ENCODE results near the gene PRELID1. TPM values are rescaled to one million over a fixed set of nuclear protein-coding genes. Genes with fewer than 3 reads are reported as not detected.

Gene PRELID1
- total and polyA plus RNA-seq, 10 of the 15 experiments (the other 5 are each of a cell fraction or from before 2014, with no cell fraction given), result 30.9 to 584 (median 254) TPM

- WGBS (ENCODE audit: insufficient coverage, insufficient replicate concordance, low lambda C conversion rate, missing lambda C conversion rate), result 92% methylated on average over 7 of the region's 7 CpGs
- Histone ChIP-seq H2AFZ (ENCODE audit: control insufficient read depth, low read depth, low read length) (no peak overlapping the region), H3K9ac (ENCODE audit: control insufficient read depth, insufficient read depth, low read length) (no peak overlapping the region), H3K27ac (ENCODE audit: control insufficient read depth, insufficient read depth) (no peak overlapping the region), H3K4me1 (ENCODE audit: control insufficient read depth, insufficient read depth, low read length) (no peaks in the 10 kb centered on the region), H3K36me3 (ENCODE audit: control insufficient read depth in 2 of 2, insufficient read depth in 2 of 2, low read length in 1 of 2) (peaks cover 11 to 23% of the 10 kb centered on the region in 2 experiments), H3K4me3 (no peak overlapping the region), H3K27me3 (replicated peaks in 1 of 2; ENCODE audit: control insufficient read depth in 2 of 2, insufficient read depth in 2 of 2, low read length in 1 of 2) (no peaks in the 10 kb centered on the region), H3K4me2 (ENCODE audit: control insufficient read depth, insufficient read depth) (no peak overlapping the region), H3K79me2 (ENCODE audit: control insufficient read depth, insufficient read depth, low read length) (no peaks in the 10 kb centered on the region), H4K20me1 (ENCODE audit: control insufficient read depth, insufficient read depth) (no peaks in the 10 kb centered on the region), H3K9me3 (replicated peaks; ENCODE audit: control insufficient read depth, insufficient read depth, low read length) (no peaks in the 10 kb centered on the region)
- no TSS peak for BruUV-seq (replicated peaks)
- in situ Hi-C loops (cut with MboI), result no loop called here
- intact Hi-C loops (cut with micrococcal nuclease; ENCODE audit: unreplicated experiment), result no loop called here
- SMC1A ChIA-PET (ENCODE audit: uncharacterized antibody, unreplicated experiment), result interaction anchor here (0.9 to 1.7 kb wide), 3 partner anchors 11 to 194 kb away, joined by 4 to 5 read pairs (median 5); no protein-coding TSS in a partner anchor
- TF ChIP-seq RBBP5 (conservative IDR thresholded peaks at IDR 0.05) (no peak), YBX1 (IDR thresholded peaks at IDR 0.05) (no peak), CBX5 (IDR thresholded peaks at IDR 0.05; ENCODE audit: low read depth) (no peak), EP300 (IDR thresholded peaks at IDR 0.05; ENCODE audit: borderline replicate concordance in 1 of 2, control insufficient read depth in 1 of 2, low read depth in 2 of 2, low read length in 2 of 2) (no peak), BACH1 (IDR thresholded peaks at IDR 0.05; ENCODE audit: borderline replicate concordance) (no peak), LARP7 (IDR thresholded peaks at IDR 0.05) (no peak), CBFB (IDR thresholded peaks at IDR 0.05; ENCODE audit: low read depth) (no peak), EGR1 (IDR thresholded peaks at IDR 0.05; ENCODE audit: borderline replicate concordance in 1 of 2, low read depth in 2 of 2, low read length in 2 of 2) (no peak), SREBF1 (IDR thresholded peaks at IDR 0.05; ENCODE audit: low read length) (no peak), POLR2AphosphoS5 (IDR thresholded peaks at IDR 0.05; ENCODE audit: low read length) (no peak), BHLHE40 (IDR thresholded peaks at IDR 0.05; ENCODE audit: borderline replicate concordance in 1 of 2, low read depth in 2 of 2, low read length in 1 of 2) (no peak)
- TF ChIP-seq, protein P1, sequence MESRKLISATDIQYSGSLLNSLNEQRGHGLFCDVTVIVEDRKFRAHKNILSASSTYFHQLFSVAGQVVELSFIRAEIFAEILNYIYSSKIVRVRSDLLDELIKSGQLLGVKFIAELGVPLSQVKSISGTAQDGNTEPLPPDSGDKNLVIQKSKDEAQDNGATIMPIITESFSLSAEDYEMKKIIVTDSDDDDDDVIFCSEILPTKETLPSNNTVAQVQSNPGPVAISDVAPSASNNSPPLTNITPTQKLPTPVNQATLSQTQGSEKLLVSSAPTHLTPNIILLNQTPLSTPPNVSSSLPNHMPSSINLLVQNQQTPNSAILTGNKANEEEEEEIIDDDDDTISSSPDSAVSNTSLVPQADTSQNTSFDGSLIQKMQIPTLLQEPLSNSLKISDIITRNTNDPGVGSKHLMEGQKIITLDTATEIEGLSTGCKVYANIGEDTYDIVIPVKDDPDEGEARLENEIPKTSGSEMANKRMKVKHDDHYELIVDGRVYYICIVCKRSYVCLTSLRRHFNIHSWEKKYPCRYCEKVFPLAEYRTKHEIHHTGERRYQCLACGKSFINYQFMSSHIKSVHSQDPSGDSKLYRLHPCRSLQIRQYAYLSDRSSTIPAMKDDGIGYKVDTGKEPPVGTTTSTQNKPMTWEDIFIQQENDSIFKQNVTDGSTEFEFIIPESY (IDR thresholded peaks at IDR 0.05), result no peak
- TF ChIP-seq, protein P2, sequence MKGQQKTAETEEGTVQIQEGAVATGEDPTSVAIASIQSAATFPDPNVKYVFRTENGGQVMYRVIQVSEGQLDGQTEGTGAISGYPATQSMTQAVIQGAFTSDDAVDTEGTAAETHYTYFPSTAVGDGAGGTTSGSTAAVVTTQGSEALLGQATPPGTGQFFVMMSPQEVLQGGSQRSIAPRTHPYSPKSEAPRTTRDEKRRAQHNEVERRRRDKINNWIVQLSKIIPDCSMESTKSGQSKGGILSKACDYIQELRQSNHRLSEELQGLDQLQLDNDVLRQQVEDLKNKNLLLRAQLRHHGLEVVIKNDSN (IDR thresholded peaks at IDR 0.05; ENCODE audit: borderline replicate concordance, extremely low read length, insufficient read depth, low read depth, low read length), result no peak
- ATAC-seq (no peak), FAIRE-seq (no peak), DNase-seq (ENCODE audit: low read depth, low spot score) (no peak)
- RAD21 ChIA-PET (ENCODE audit: unreplicated experiment), result interaction anchor here (1.3 kb wide), 1 partner anchor 49 kb away, joined by 3 read pairs; no protein-coding TSS in a partner anchor
- POLR2A ChIA-PET, result no interaction called here
- CTCF ChIA-PET, result interaction anchor here (1.3 to 1.8 kb wide), 2 partner anchors 41 to 157 kb away, joined by 5 to 6 read pairs; no protein-coding TSS in a partner anchor
Measured at GRCh38 chr5:177269232-177269895, 34.2 kb upstream of the PRELID1 start.
